Spleen (tissue), 11 donors: ENCODE data around the gene GPN2. TPM values are rescaled to one million over a fixed set of nuclear protein-coding genes. Genes with fewer than 3 reads are reported as not detected.
"Not testable (repeated sequence)": the region's sequence is repeated elsewhere in the genome, so short reads cannot be mapped to it uniquely, and the experiment has no call there.

Experiments
- DNase-seq: peaks from one replicate; pipeline ENCODE4 v3.0.0-alpha.2; 2020
- H3K27ac ChIP-seq, 8 donors: fragments of 200-600 bp; sonication (generic) in 7 of 8; 1 replicate in 4 of 8; 2 replicates in 4 of 8; pipeline versions ENCODE4 v1.5.0 to v1.8.0; 2016 to 2021; ENCODE audit warnings: inconsistent platforms in 4 of 8, mild to moderate bottlenecking in 4 of 8, moderate library complexity in 1 of 8
- H3K27me3 ChIP-seq, 7 donors: fragments of 200-600 bp; sonication (generic) in 6 of 7; replicated peaks in 1 of 7; 1 replicate in 4 of 7; 2 replicates in 3 of 7; pipeline versions ENCODE4 v1.5.0 to v1.8.0; 2016 to 2021; ENCODE audit warnings: inconsistent platforms in 3 of 7, mild to moderate bottlenecking in 1 of 7
- H3K36me3 ChIP-seq, 6 donors: fragments of 200-600 bp; sonication (generic) in 5 of 6; 1 replicate in 4 of 6; 2 replicates in 2 of 6; pipeline versions ENCODE4 v1.5.0 to v1.8.0; 2016 to 2021; ENCODE audit warnings: inconsistent platforms in 2 of 6
- H3K4me1 ChIP-seq, 6 donors: fragments of 200-600 bp; sonication (generic) in 5 of 6; 1 replicate in 3 of 6; 2 replicates in 3 of 6; pipeline versions ENCODE4 v1.5.0 to v1.8.0; 2016 to 2021; ENCODE audit warnings: inconsistent platforms in 3 of 6
- H3K4me3 ChIP-seq, 8 donors: fragments of 200-600 bp; sonication (generic) in 7 of 8; 1 replicate in 4 of 8; 2 replicates in 4 of 8; pipeline versions ENCODE4 v1.5.0 to v1.8.0; 2016 to 2021; ENCODE audit warnings: inconsistent platforms in 4 of 8, mild to moderate bottlenecking in 4 of 8, moderate library complexity in 2 of 8
- H3K9me3 ChIP-seq, 8 donors: fragments of 200-600 bp; sonication (generic) in 7 of 8; 1 replicate in 4 of 8; 2 replicates in 4 of 8; pipeline versions ENCODE4 v1.5.0 to v1.8.0; 2016 to 2021; ENCODE audit warnings: inconsistent platforms in 4 of 8
- CTCF ChIP-seq, 11 experiments: fragments of 200-600 bp in 7 of 11; fragments of 450-650 bp in 4 of 11; sonication (generic) in 4 of 11; IDR thresholded peaks in 8 of 11; conservative IDR thresholded peaks in 3 of 11; 1 replicate in 7 of 11; 2 replicates in 4 of 11; pipeline versions ENCODE4 v1.4.0 to v1.8.0; 2016 to 2021; ENCODE audit warnings: antibody characterized with exemption in 11 of 11, inconsistent platforms in 4 of 11, mild to moderate bottlenecking in 1 of 11
- POLR2A ChIP-seq, 3 donors: fragments of 450-650 bp; IDR thresholded peaks; one replicate each; pipeline ENCODE4 v1.5.1; 2017; ENCODE audit warnings: antibody characterized with exemption in 3 of 3, mild to moderate bottlenecking in 1 of 3
- POLR2AphosphoS5 ChIP-seq, 3 donors: sonication (generic); formaldehyde crosslinking; IDR thresholded peaks; one replicate each; pipeline ENCODE4 v1.5.1; 2017; ENCODE audit warnings: antibody characterized with exemption in 3 of 3
- WGBS, 5 donors: extraction: QIAGEN DNeasy Blood & Tissue Kit in 3 of 5; methylation state at CpG; one replicate each; pipeline versions ENCODE4 v1.1.5 to v1.1.7; 2013 to 2018; 5-methylcytosine and 5-hydroxymethylcytosine counted together
- intact Hi-C: fragments of 100-400 bp; cut with DNase I; formaldehyde crosslinking; loops from one replicate; pipeline ENCODE4 v1.15.0; 2023; ENCODE audit warnings: low total_unique reads
- polyA plus RNA-seq, 3 donors: library from polyadenylated mRNA; stranded (reverse); fragments of 200-250 nt; gene quantifications; one replicate each; pipeline ENCODE4 v1.2.1, GENCODE V29; 2013
- total RNA-seq, 7 donors: library from RNA; depleted of rRNA in 3 of 7; stranded (reverse); fragments of >200 nt in 3 of 7; fragmentation: NEBNext Ultra II Directional in 4 of 7; extraction: Animal tissue kit (Norgen Biotek cat#: 25700) in 4 of 7; gene quantifications; one replicate each; pipeline versions ENCODE4 v1.1.0 to v1.2.1, GENCODE V29; 2016 to 2021
- donor health status: healthy with polysubstance abuse.
- donor health status: DM: no; HTN: no; CAD: no; lungs with moderate emphysema.
- donor health status: DM: no; HTN: no; CAD: no.
- donor health status: Bipolar disorder and iron deficiency.
- donor health status: healthy.
- donor health status: DM: no; HTN: no; CAD: no.
- donor health status: DM: yes; HTN: yes; CAD: no.

Gene GPN2
- total and polyA plus RNA-seq, 10 donors = 11.6 to 28.7 (median 17.1) TPM

GRCh38 chr1:26848499-26848898, 41.6 kb downstream of the GPN2 start:
- no peak for DNase-seq
- Histone ChIP-seq H3K27me3 (no peaks in the 10 kb centered on the region), H3K4me3 (no peak overlapping the region), H3K4me1 (peaks cover 0 to 20% (median 2%) of the 10 kb centered on the region in 6 donors), H3K27ac (peak overlapping the region in 2 of 8 donors; percentile 6 to 11), H3K9me3 (no peaks in the 10 kb centered on the region), H3K36me3 (peaks cover 0 to 96% (median 79%) of the 10 kb centered on the region in 6 donors)
- WGBS, 5 donors = 90 to 96% (median 94%) methylated on average over 10 of the region's 10 CpGs
- TF ChIP-seq POLR2AphosphoS5 (IDR thresholded peaks at IDR 0.05) (peak in 1 of 3 donors; percentile 29), POLR2A (IDR thresholded peaks at IDR 0.05) (no peak)
- intact Hi-C loops = no loop called here

DNA sequence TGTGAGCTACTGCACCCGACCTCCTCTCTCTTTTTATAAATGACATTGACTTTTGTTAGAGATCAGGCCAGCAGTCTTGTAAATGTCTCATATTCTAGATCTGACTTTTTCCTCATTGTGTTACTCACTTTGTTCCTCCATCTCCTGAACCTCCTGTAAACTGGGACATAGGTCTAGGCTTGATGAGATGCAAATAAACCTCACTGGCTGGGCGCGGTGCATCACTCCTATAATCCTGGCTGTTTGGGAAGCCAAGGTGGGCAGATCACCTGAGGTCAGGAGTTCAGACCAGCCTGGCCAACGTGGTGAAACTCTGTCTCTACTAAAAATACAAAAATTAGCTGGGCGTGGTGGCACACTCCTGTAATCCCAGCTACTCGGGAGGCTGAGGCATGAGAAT, 42.3 kb downstream of the GPN2 start:
- Histone ChIP-seq H3K4me1 (peaks cover 0 to 14% (median 1%) of the 10 kb centered on the region in 6 donors), H3K36me3 (peaks cover 0 to 96% (median 78%) of the 10 kb centered on the region in 6 donors)
- H3K9me3 ChIP-seq, H3K4me3 ChIP-seq, H3K27me3 ChIP-seq, H3K27ac ChIP-seq, intact Hi-C loops, DNase-seq: not testable (repeated sequence)
- 86 to 93% (median 91%) methylated on average over 6 of the region's 6 CpGs for WGBS, 5 donors

GRCh38 chr1:26844424-26845196, 45.5 kb downstream of the GPN2 start:
- TF ChIP-seq POLR2AphosphoS5 (IDR thresholded peaks at IDR 0.05) (no peak), POLR2A (IDR thresholded peaks at IDR 0.05) (no peak), CTCF (IDR thresholded peaks at IDR 0.05 in 8 of 11, conservative IDR thresholded peaks at IDR 0.05 in 3 of 11) (no peak)
- no peaks in the 10 kb centered on the region for H3K27me3 ChIP-seq
- peaks cover 0 to 14% (median 2%) of the 10 kb centered on the region in 6 donors for H3K4me1 ChIP-seq
- H3K36me3 ChIP-seq = peaks cover 0 to 96% (median 70%) of the 10 kb centered on the region in 6 donors
- DNase-seq = no peak
- 90 to 93% (median 91%) methylated on average over 13 of the region's 13 CpGs for WGBS, 5 donors
- no peak overlapping the region for H3K4me3 ChIP-seq
- H3K27ac ChIP-seq = no peak overlapping the region
- H3K9me3 ChIP-seq = no peaks in the 10 kb centered on the region
- intact Hi-C loops = no loop called here

DNA sequence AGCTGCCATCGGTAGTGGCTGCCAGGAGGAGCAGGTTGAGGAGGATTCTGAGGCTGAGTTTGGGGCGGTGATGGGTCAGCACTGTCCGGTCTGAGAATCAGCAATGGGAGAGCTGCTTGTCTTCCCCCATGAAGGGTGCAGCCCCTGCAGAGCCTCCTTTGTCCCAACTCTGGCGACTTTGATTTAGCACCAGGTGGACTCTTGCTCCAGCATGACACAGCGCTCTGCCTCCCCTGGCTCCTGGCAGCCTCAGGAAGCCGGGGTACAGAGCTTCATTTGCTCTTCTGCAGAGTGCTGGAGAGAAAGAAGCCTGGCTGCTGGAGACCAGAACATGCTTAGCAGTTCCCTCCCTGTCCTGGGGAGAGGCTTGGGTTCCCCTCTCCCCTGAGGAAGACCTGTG, 50.3 kb downstream of the GPN2 start:
- 80 to 91% (median 85%) methylated on average over 5 to 6 of the region's 6 CpGs for WGBS, 5 donors
- Histone ChIP-seq H3K4me1 (peaks cover 11 to 44% (median 24%) of the 10 kb centered on the region in 6 donors), H3K36me3 (peaks cover 0 to 99% (median 62%) of the 10 kb centered on the region in 6 donors), H3K27me3 (no peaks in the 10 kb centered on the region), H3K9me3 (no peaks in the 10 kb centered on the region), H3K4me3 (no peak overlapping the region), H3K27ac (peak overlapping the region in 7 of 8 donors; percentile 43 to 88 (median 76))
- no peak for TF ChIP-seq CTCF (IDR thresholded peaks at IDR 0.05 in 8 of 11, conservative IDR thresholded peaks at IDR 0.05 in 3 of 11)
- TF ChIP-seq POLR2A (IDR thresholded peaks at IDR 0.05) = no peak
- TF ChIP-seq POLR2AphosphoS5 (IDR thresholded peaks at IDR 0.05) = no peak
- DNase-seq = no peak
- intact Hi-C loops = no loop called here

DNA sequence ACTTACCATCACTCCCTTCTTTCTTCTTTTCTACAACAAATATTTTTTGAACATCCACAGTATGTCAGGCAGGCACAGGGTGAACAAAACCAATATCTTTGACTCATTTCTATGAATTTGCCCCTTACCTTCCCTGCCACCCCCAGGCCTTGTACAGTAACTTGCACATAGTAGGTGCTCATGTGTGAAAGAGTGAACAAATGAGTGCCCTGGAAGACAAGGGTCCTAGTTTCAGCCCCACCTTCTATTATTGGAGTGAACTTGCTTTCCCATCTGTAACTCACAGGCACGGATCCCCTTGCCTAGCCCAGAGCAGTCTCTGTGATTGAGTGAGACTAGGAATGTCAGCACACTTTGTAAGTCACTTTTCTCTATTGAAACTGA, 50.8 kb downstream of the GPN2 start:
- Histone ChIP-seq H3K27ac (peak overlapping the region; percentile 43 to 88 (median 72)), H3K36me3 (peaks cover 0 to 99% (median 65%) of the 10 kb centered on the region in 6 donors), H3K4me1 (peaks cover 11 to 44% (median 28%) of the 10 kb centered on the region in 6 donors), H3K9me3 (no peaks in the 10 kb centered on the region), H3K4me3 (no peak overlapping the region), H3K27me3 (no peaks in the 10 kb centered on the region)
- intact Hi-C loops = no loop called here
- TF ChIP-seq POLR2A (IDR thresholded peaks at IDR 0.05) (no peak), POLR2AphosphoS5 (IDR thresholded peaks at IDR 0.05) (no peak), CTCF (IDR thresholded peaks at IDR 0.05 in 8 of 11, conservative IDR thresholded peaks at IDR 0.05 in 3 of 11) (no peak)
- 86 to 100% (median 90%) methylated on average over 1 of the region's 1 CpG for WGBS, 5 donors
- no peak for DNase-seq
